ENCODE data around the gene VCAM1.
"Not testable (repeated sequence)": the region's sequence is repeated elsewhere in the genome, so short reads cannot be mapped to it uniquely, and the experiment has no call there.

Gene VCAM1

GRCh38 chr1:100780814-100781213, 61.3 kb downstream of the VCAM1 start:
- no peak for DNase-seq (ENCODE audit: low spot score)

- DNase-seq (ENCODE audit: low spot score): not testable (repeated sequence)
Measured at GRCh38 chr1:100781728-100782127, 62.2 kb downstream of the VCAM1 start.

- DNase-seq (ENCODE audit: low spot score): no peak
Measured at GRCh38 chr1:100782473-100783039, 63.0 kb downstream of the VCAM1 start.

- DNase-seq (ENCODE audit: low spot score): peak; percentile 80
Measured at GRCh38 chr1:100785470-100786052, 66.0 kb downstream of the VCAM1 start.

- DNase-seq (ENCODE audit: low spot score): no peak
Measured at GRCh38 chr1:100786870-100787269, 67.3 kb downstream of the VCAM1 start.
